HCT116 (cell line): ENCODE data around the gene ADGRG1. TPM values are rescaled to one million over a fixed set of nuclear protein-coding genes. Genes with fewer than 3 reads are reported as not detected.

Source experiments
- ATAC-seq: fragments of 200-7000 bp; cut with Tn5 transposase; 2 replicates; pipeline ENCODE4 v1.9.1; 2020; ENCODE audit warnings: mild to moderate bottlenecking, moderate library complexity
- BruUV-seq: library from RNA; stranded (reverse); fragments of 400-500 nt; replicated peaks from 2 replicates; lab custom pipeline; 2021; lab: Mats Ljungman, UMichigan
- CTCF ChIA-PET: fragments of 300-600 bp; sonication (Branson Sonifier 250); formaldehyde crosslinking; loops from one replicate; lab custom pipeline; 2021; ENCODE audit warnings: antibody characterized with exemption; lab: Charles Lee
- POLR2A ChIA-PET: fragments of 300-600, 350-600 bp; sonication (Branson Sonifier 250); formaldehyde crosslinking; loops from one replicate; lab custom pipeline; 2021; ENCODE audit warnings: antibody characterized with exemption; lab: Charles Lee
- RAD21 ChIA-PET, 2 experiments: fragments of 300-600 bp; sonication (Branson Sonifier 250); formaldehyde crosslinking; loops; one replicate each; lab custom pipeline; 2023; ENCODE audit warnings: low total read pairs in 2 of 2; ENCODE audit not compliant: uncharacterized antibody in 2 of 2, unreplicated experiment in 2 of 2, low non-redundant PET in 1 of 2; lab: Charles Lee
- DNase-seq: peaks from one replicate; pipeline ENCODE4 v3.0.0-alpha.2; 2010; ENCODE audit warnings: low read depth, low spot score
- H2AFZ ChIP-seq: fragments of 200-600 bp; shearing (Covaris generic), sonication (generic); 2 replicates; pipeline ENCODE4 v1.6.1; 2017; ENCODE audit warnings: low read depth, mixed run types, mixed read lengths, antibody characterized with exemption, low read length; ENCODE audit not compliant: poor library complexity, severe bottlenecking
- H3K27ac ChIP-seq: 2 replicates; pipeline ENCODE4 v1.5.1; 2012; ENCODE audit warnings: low read depth, low read length
- H3K27me3 ChIP-seq: fragments of 200-600 bp; sonication (generic); 2 replicates; pipeline ENCODE4 v1.6.1; 2016; ENCODE audit warnings: mixed run types, low read length, mixed read lengths; ENCODE audit not compliant: insufficient read depth
- H3K36me3 ChIP-seq, 2 experiments: fragments of 200-500 bp in 1 of 2; fragments of 200-600 bp in 1 of 2; sonication (Bioruptor generic) in 1 of 2; sonication (generic) in 1 of 2; 2 replicates each; pipeline versions ENCODE4 v1.5.1 to v1.6.1; 2014 to 2016; ENCODE audit warnings: low read length in 2 of 2, inconsistent platforms in 1 of 2, mixed read lengths in 1 of 2, mixed run types in 1 of 2; ENCODE audit not compliant: insufficient read depth in 2 of 2, control insufficient read depth in 1 of 2
- H3K4me1 ChIP-seq, 2 experiments: fragments of 200-600 bp in 1 of 2; sonication (generic) in 1 of 2; 2 replicates each; pipeline versions ENCODE4 v1.5.1 to v1.6.1; 2012 to 2017; ENCODE audit warnings: low read length in 2 of 2, inconsistent platforms in 1 of 2, mild to moderate bottlenecking in 1 of 2, mixed read lengths in 1 of 2, mixed run types in 1 of 2, moderate library complexity in 1 of 2; ENCODE audit not compliant: insufficient read depth in 2 of 2, control insufficient read depth in 1 of 2
- H3K4me2 ChIP-seq: fragments of 200-600 bp; sonication (generic); 2 replicates; pipeline ENCODE4 v1.6.1; 2017; ENCODE audit warnings: mixed run types, low read length, mixed read lengths
- H3K4me3 ChIP-seq, 2 experiments: fragments of 200-600 bp in 1 of 2; sonication (generic) in 1 of 2; replicated peaks in 1 of 2; 2 replicates each; pipeline ENCODE4 v1.5.1; 2011 to 2016; ENCODE audit warnings: low read length in 2 of 2, control low read depth in 1 of 2, low read depth in 1 of 2, mild to moderate bottlenecking in 1 of 2, mixed read lengths in 1 of 2, mixed run types in 1 of 2
- H3K79me2 ChIP-seq: fragments of 200-600 bp; sonication (generic); 2 replicates; pipeline ENCODE4 v1.6.1; 2017; ENCODE audit warnings: mild to moderate bottlenecking, mixed run types, low read length, moderate library complexity, mixed read lengths; ENCODE audit not compliant: insufficient read depth
- H3K9ac ChIP-seq: fragments of 200-600 bp; sonication (generic); 2 replicates; pipeline ENCODE4 v1.6.1; 2016; ENCODE audit warnings: low read length, mixed read lengths
- H3K9me2 ChIP-seq: fragments of 200-600 bp; sonication (generic), shearing (Covaris generic); 2 replicates; pipeline ENCODE4 v1.6.1; 2017; ENCODE audit warnings: mixed run types, mild to moderate bottlenecking, moderate library complexity; ENCODE audit not compliant: insufficient read depth
- H3K9me3 ChIP-seq, 2 experiments: fragments of 200-500 bp in 1 of 2; fragments of 200-600 bp in 1 of 2; sonication (Bioruptor generic) in 1 of 2; sonication (generic) in 1 of 2; 2 replicates each; pipeline ENCODE4 v1.6.1; 2014 to 2017; ENCODE audit warnings: low read length in 2 of 2, mixed read lengths in 2 of 2, inconsistent platforms in 1 of 2, low read depth in 1 of 2, mild to moderate bottlenecking in 1 of 2, mixed run types in 1 of 2, moderate library complexity in 1 of 2; ENCODE audit not compliant: control insufficient read depth in 1 of 2, insufficient read depth in 1 of 2
- H4K20me1 ChIP-seq: fragments of 200-600 bp; sonication (generic), shearing (Covaris generic); 2 replicates; pipeline ENCODE4 v1.6.1; 2017; ENCODE audit warnings: mixed run types, mild to moderate bottlenecking, moderate library complexity; ENCODE audit not compliant: insufficient read depth
- ATF3 ChIP-seq: IDR thresholded peaks from 2 replicates; pipeline ENCODE4 v1.6.1; 2012
- EZH2phosphoT487 ChIP-seq: fragments of 200-600 bp; IDR thresholded peaks from 2 replicates; pipeline ENCODE4 v1.6.1; 2018; ENCODE audit warnings: antibody characterized with exemption, borderline replicate concordance
- POLR2AphosphoS5 ChIP-seq: IDR thresholded peaks from 2 replicates; pipeline ENCODE4 v1.6.1; 2011; ENCODE audit warnings: mild to moderate bottlenecking, low read depth, low read length, moderate library complexity
- SP1 ChIP-seq: IDR thresholded peaks from 2 replicates; pipeline ENCODE4 v1.6.1; 2012; ENCODE audit warnings: low read depth
- TCF7L2 ChIP-seq: IDR thresholded peaks from 2 replicates; pipeline ENCODE4 v1.7.0; 2011; ENCODE audit warnings: borderline replicate concordance, inconsistent platforms; ENCODE audit not compliant: insufficient read depth, insufficient read length; ENCODE audit errors: extremely low read depth
- ZBTB33 ChIP-seq: IDR thresholded peaks from 2 replicates; pipeline ENCODE4 v1.6.1; 2011; ENCODE audit warnings: mild to moderate bottlenecking, low read length, moderate library complexity; ENCODE audit not compliant: insufficient replicate concordance; ENCODE audit errors: extremely low read depth
- ZNF274 ChIP-seq: fragments of 200-500 bp; sonication (Bioruptor generic); IDR thresholded peaks from 2 replicates; pipeline ENCODE4 v1.6.1; 2014; ENCODE audit warnings: mild to moderate bottlenecking, low read depth, low read length, inconsistent platforms
- intact Hi-C: fragments of 100-400 bp; cut with micrococcal nuclease; formaldehyde crosslinking; loops from 2 replicates; pipeline ENCODE4 v1.10.0; 2022
- total RNA-seq: library from RNA; stranded (reverse); gene quantifications from one replicate; pipeline ENCODE4 v1.2.1, GENCODE V29; 2021; ENCODE audit not compliant: unreplicated experiment

The ADGRG1 gene
- total RNA-seq, 1 experiment from 2014 or later, result 36.4 TPM

- ChIA-PET POLR2A (no interaction called here), CTCF (no interaction called here), RAD21 (interaction anchor here in 1 of 2 experiments (0.7 kb wide), 2 partner anchors 74 to 83 kb away, joined by 3 to 5 read pairs; no protein-coding TSS in a partner anchor)
- H3K27ac ChIP-seq, result no peak overlapping the region
- no peaks in the 10 kb centered on the region for H3K9me2 ChIP-seq
- no TSS peak for BruUV-seq
- H2AFZ ChIP-seq, result no peak overlapping the region
- TF ChIP-seq ZBTB33 (no peak), TCF7L2 (no peak), ZNF274 (no peak), SP1 (no peak), ATF3 (no peak), EZH2phosphoT487 (no peak), POLR2AphosphoS5 (no peak)
- H3K4me3 ChIP-seq, result no peak overlapping the region
- no peaks in the 10 kb centered on the region; a peak in 1 of 4 replicates for H3K36me3 ChIP-seq
- ATAC-seq (no peak), DNase-seq (no peak)
- H3K4me2 ChIP-seq, result no peak overlapping the region
- H4K20me1 ChIP-seq, result no peaks in the 10 kb centered on the region
- no peaks in the 10 kb centered on the region for H3K79me2 ChIP-seq
- H3K4me1 ChIP-seq, result peaks cover 0 to 8% of the 10 kb centered on the region in 2 experiments; a peak in 1 of 4 replicates
- intact Hi-C loops, result no loop called here
- H3K9me3 ChIP-seq, result no peaks in the 10 kb centered on the region
- H3K27me3 ChIP-seq, result no peaks in the 10 kb centered on the region
- no peak overlapping the region for H3K9ac ChIP-seq
Measured at GRCh38 chr16:57664662-57665025, 36.2 kb downstream of the ADGRG1 start.
